ENCODE measurements around the gene C16orf86. TPM values are rescaled to one million over a fixed set of nuclear protein-coding genes. Genes with fewer than 3 reads are reported as not detected.

C16orf86 gene
- polyA plus RNA-seq, 2 of the 4 experiments (the other 2 are of a cell fraction), result 0.06 TPM; not detected in 1

DNA sequence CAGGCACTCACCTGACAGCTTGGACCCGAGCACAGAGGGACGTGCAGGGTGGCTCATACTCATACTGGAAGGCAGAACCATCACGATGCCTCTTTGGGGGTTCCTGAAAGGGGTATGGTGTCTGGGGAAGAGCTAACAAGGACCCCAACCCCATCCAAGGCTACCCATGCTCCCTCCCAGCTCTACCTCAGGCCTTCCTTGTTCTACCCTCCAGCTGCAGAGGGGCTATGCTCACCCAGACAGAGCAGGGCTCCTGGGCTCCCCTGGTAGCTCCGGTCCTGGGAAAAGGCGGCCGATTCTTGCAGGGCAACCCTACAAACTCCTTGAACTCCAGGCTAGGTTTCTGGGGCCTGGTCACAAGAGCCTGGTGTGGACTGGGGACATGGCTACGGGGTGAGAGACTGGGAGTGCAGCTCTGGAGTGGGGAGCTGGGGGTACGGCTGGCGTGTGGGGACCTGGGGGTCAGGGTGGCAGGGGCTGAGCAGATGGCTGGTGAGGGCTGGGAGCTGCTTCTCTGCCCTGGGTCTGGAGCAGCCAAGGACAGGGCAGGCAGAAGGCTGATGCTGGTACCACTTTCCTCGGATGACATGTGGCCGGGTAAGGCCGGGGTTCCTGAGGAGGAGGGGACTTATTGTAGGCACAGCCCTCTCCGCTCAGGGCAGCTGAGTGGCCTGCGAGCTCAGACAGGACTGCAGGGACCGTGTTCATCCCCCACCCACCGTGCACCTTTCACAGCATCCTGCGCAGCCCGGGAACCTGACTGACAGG, 8.7 kb upstream of the C16orf86 start:
- 95% methylated on average over 15 of the region's 18 CpGs for WGBS (ENCODE audit: missing lambda C conversion rate)
- no peak overlapping the region for H3K27ac ChIP-seq
- no peaks in the 10 kb centered on the region for H3K9me3 ChIP-seq
- DNase-seq (ENCODE audit: low read depth in 1 of 2, low spot score in 1 of 2), result no peak
- no peak overlapping the region for H3K4me2 ChIP-seq
- ChIA-PET CTCF (interaction anchor here (0.6 to 8.6 kb wide), 12 partner anchors 11 to 164 kb away, joined by 3 to 51 read pairs (median 9); partner anchors contain the start of genes CARMIL2 and CTCF), POLR2A (no interaction called here)
- H3K4me3 ChIP-seq, result no peak overlapping the region
- no peak for FAIRE-seq
- no peak for ATAC-seq
- H3K4me1 ChIP-seq, result peaks cover 12% of the 10 kb centered on the region; the same call in 2 of the 3 replicates
- TF ChIP-seq TP53 (CRISPR knock-in tag; IDR thresholded peaks at IDR 0.05) (no peak), NFE2L2 (conservative IDR thresholded peaks at IDR 0.05; ENCODE audit: low read length) (no peak), POLR2A (IDR thresholded peaks at IDR 0.05; ENCODE audit: low read length) (no peak), PBX3 (IDR thresholded peaks at IDR 0.05) (no peak)
- TF ChIP-seq, protein P1, sequence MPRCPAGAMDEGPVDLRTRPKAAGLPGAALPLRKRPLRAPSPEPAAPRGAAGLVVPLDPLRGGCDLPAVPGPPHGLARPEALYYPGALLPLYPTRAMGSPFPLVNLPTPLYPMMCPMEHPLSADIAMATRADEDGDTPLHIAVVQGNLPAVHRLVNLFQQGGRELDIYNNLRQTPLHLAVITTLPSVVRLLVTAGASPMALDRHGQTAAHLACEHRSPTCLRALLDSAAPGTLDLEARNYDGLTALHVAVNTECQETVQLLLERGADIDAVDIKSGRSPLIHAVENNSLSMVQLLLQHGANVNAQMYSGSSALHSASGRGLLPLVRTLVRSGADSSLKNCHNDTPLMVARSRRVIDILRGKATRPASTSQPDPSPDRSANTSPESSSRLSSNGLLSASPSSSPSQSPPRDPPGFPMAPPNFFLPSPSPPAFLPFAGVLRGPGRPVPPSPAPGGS (IDR thresholded peaks at IDR 0.05), result no peak
- TF ChIP-seq, protein P2, sequence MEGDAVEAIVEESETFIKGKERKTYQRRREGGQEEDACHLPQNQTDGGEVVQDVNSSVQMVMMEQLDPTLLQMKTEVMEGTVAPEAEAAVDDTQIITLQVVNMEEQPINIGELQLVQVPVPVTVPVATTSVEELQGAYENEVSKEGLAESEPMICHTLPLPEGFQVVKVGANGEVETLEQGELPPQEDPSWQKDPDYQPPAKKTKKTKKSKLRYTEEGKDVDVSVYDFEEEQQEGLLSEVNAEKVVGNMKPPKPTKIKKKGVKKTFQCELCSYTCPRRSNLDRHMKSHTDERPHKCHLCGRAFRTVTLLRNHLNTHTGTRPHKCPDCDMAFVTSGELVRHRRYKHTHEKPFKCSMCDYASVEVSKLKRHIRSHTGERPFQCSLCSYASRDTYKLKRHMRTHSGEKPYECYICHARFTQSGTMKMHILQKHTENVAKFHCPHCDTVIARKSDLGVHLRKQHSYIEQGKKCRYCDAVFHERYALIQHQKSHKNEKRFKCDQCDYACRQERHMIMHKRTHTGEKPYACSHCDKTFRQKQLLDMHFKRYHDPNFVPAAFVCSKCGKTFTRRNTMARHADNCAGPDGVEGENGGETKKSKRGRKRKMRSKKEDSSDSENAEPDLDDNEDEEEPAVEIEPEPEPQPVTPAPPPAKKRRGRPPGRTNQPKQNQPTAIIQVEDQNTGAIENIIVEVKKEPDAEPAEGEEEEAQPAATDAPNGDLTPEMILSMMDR (IDR thresholded peaks at IDR 0.05), result no peak

- H3K4me3 ChIP-seq, result peak overlapping the region; percentile 91
- peak overlapping the region; percentile 90 to 92 for H3K27ac ChIP-seq
- FAIRE-seq (no peak), ATAC-seq (no peak), DNase-seq (ENCODE audit: low read depth in 1 of 2, low spot score in 1 of 2) (no peak)
- TF ChIP-seq CBX8 (IDR thresholded peaks at IDR 0.05), result no peak
- no peak for TF ChIP-seq ZFP36 (IDR thresholded peaks at IDR 0.05; ENCODE audit: borderline replicate concordance, partially characterized antibody)
- peak overlapping the region; percentile 80 for H3K4me2 ChIP-seq
- no peaks in the 10 kb centered on the region for H3K9me3 ChIP-seq
- POLR2A ChIA-PET, result interaction anchor here (0.6 kb wide), 1 partner anchor 16 kb away, joined by 3 read pairs; no protein-coding TSS in a partner anchor
- CTCF ChIA-PET, result interaction anchor here (0.6 to 8.6 kb wide), 13 partner anchors 10 to 165 kb away, joined by 3 to 51 read pairs (median 7); partner anchors contain the start of genes CARMIL2 and CTCF
- H3K4me1 ChIP-seq, result peaks cover 6% of the 10 kb centered on the region; the same call in 1 of the 3 replicates
- WGBS (ENCODE audit: missing lambda C conversion rate), result 56% methylated on average over 17 of the region's 21 CpGs
These were observed 7.6 kb upstream of the C16orf86 start for GRCh38 chr16:67658849-67659674.

DNA sequence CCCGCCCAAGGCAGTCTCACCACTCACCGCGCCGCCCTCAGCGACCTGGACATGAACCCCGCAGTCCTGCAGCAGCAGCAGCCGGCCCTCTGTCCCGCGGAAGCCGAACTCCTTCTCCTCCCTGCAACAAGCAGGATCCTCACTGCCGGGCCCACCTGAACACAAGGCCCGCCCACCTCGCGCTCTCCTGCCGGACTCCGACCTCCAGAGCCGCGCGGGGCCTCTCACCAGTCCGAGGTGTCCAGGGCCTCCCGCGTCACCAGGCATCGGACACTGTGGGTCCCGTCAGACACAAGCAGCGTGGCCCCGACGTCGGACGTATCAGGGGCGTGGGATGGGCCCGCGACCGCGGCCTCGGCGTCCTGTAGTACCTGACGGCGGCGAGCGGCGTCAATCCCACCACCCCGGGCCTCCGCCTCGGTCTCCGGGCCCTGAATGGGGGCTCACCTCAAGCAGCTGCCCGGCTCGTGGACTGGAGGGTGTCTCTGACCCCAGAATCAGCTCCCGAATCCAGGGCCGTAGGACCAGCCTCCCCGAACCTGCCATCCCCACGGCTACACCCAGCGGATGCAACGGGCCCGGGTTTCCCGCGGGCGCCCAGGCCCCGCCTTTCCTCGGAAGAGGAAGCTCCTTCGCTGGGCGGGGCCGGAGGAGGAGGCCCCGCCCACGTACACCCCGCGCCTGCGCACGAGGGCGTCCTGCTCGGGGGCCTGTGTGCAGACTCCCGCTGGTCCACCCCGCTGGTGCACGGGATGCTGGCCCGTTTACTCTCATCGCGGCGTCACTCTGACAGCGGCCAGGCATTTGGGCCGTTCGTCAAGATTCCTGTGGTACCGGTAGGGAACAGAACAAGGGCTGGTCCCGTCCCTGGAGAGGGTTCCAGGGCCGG, 6.7 kb upstream of the C16orf86 start, which contains the start of gene ACD:
Gene ACD, minus strand, starts transcription at position 586 of the 889 bp plus-strand sequence. Its CDS starts 40 bp downstream, at position 546.
- FAIRE-seq (no peak), DNase-seq (ENCODE audit: low read depth in 1 of 2, low spot score in 1 of 2) (peak; percentile 90 to 97), ATAC-seq (peak; percentile 57 to 75)
- H3K27ac ChIP-seq, result peak within 1 kb of the TSS; percentile 90 to 92
- peaks cover 6% of the 10 kb centered on the region; the same call in 1 of the 3 replicates for H3K4me1 ChIP-seq
- WGBS (ENCODE audit: missing lambda C conversion rate), result 9% methylated on average over 27 of the region's 83 CpGs
- ChIA-PET CTCF (interaction anchor here (0.7 to 8.6 kb wide), 11 partner anchors 9 to 166 kb away, joined by 3 to 51 read pairs (median 5); partner anchors contain the start of gene CARMIL2), POLR2A (interaction anchor here (0.7 to 1.5 kb wide), 8 partner anchors 12 to 147 kb away, joined by 3 to 17 read pairs (median 4); partner anchors contain the start of genes CARMIL2, CTCF, RANBP10 and TSNAXIP1)
- peak within 1 kb of the TSS; percentile 80 for H3K4me2 ChIP-seq
- no peaks in the 10 kb centered on the region for H3K9me3 ChIP-seq
- peak within 1 kb of the TSS; percentile 91 for H3K4me3 ChIP-seq
- TF ChIP-seq RNF2 (IDR thresholded peaks at IDR 0.05; ENCODE audit: borderline replicate concordance, low read depth) (0 out of 2 replicates have a peak, but pooled peaks have one; percentile 66), PHF8 (IDR thresholded peaks at IDR 0.05; ENCODE audit: borderline replicate concordance, low read depth) (peak; percentile 83), JUN (IDR thresholded peaks at IDR 0.05) (peak in 1 of 2 experiments; percentile 60; a peak in 3 of 5 replicates), MAZ (IDR thresholded peaks at IDR 0.05; ENCODE audit: borderline replicate concordance, low read depth, low read length) (no peak), ELK1 (IDR thresholded peaks at IDR 0.05; ENCODE audit: low read depth, low read length) (no peak), HDAC2 (IDR thresholded peaks at IDR 0.05) (no peak), NPAS2 (CRISPR knock-in tag; IDR thresholded peaks at IDR 0.05; ENCODE audit: borderline replicate concordance) (no peak), HEYL (CRISPR knock-in tag; IDR thresholded peaks at IDR 0.05) (no peak), POLR2A (IDR thresholded peaks at IDR 0.05; ENCODE audit: low read length) (peak; percentile 75), BHLHE40 (IDR thresholded peaks at IDR 0.05; ENCODE audit: low read depth, low read length) (no peak)
- TF ChIP-seq, protein P1 (IDR thresholded peaks at IDR 0.05), result peak; percentile 82; the same call in 1 of the 3 replicates
- TF ChIP-seq, protein P3, sequence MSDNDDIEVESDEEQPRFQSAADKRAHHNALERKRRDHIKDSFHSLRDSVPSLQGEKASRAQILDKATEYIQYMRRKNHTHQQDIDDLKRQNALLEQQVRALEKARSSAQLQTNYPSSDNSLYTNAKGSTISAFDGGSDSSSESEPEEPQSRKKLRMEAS (IDR thresholded peaks at IDR 0.05), result no peak; the same call in none of the 2 replicates

All from A549 (cell line).